GM12873 (cell line): Measurements from ENCODE around the gene SLC47A2.

Experiments used
- CTCF ChIP-seq: IDR thresholded peaks from 2 replicates; pipeline ENCODE4 v1.5.1; 2012; ENCODE audit warnings: low read depth, mild to moderate bottlenecking, moderate library complexity, low read length, control low read depth; ENCODE audit not compliant: insufficient read depth; ENCODE audit errors: missing control alignments

SLC47A2 gene

GRCh38 chr17:19717411-19717908, 1.1 kb upstream of the SLC47A2 start:
- no peak for TF ChIP-seq CTCF

DNA sequence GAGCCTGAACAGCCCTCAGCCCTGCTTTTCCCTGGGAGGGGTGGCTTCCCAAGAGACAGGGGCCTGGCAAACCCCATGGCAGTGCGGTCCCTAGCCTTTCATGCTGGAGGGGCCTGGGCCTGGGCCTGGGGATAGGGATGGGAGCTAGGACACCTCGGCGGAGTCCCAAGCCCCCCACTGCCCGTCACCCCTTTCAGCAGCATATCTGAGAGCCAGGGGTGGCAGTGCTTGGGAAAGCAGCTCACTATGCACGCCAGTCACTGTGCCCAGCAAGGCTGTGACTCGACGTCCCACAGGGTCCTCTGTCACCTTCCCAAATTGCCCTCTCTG, 612 bp upstream of the SLC47A2 start:
- no peak for TF ChIP-seq CTCF

DNA sequence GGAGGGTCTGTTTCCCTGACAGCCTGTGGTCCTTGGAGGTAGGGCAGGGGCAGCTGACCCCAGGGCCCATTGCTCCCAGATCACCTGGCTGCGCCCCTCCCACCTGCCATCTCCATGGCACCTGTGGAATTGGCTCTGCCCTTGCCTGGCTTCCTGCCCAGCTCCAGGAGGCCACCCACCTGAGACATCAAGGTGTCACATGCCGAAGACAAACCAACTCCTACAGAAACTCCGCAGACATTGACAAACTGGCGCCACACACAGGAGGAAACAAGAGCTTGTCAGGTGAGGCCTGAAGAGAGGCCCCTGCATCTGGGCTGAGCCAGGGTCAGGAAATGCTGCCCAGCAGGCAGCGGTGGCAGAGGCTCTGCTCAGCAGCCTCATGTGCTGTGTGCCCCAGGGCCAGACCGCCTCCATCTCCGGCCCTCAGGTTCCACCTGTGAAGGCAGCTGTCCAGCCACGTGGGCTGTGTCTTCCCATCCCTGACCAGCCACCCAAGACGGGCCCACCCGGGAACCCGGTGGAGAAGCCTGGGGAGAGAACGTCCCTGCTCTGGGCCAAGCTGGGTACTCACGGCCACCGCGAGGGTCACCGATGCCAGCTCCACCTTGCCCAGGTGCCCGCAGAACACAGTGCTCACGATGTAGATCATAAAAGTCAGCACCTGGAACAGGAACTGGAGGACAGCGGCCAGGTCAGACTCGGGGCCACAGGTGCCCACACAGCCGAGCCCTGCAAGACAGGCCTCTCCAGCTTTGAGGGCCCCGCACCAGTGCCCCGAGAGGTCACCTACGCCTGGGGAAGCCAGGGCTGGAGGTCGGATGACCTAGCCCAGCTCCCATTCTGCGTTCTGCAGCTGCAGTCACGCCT, 1.6 kb downstream of the SLC47A2 start:
- no peak for TF ChIP-seq CTCF

DNA sequence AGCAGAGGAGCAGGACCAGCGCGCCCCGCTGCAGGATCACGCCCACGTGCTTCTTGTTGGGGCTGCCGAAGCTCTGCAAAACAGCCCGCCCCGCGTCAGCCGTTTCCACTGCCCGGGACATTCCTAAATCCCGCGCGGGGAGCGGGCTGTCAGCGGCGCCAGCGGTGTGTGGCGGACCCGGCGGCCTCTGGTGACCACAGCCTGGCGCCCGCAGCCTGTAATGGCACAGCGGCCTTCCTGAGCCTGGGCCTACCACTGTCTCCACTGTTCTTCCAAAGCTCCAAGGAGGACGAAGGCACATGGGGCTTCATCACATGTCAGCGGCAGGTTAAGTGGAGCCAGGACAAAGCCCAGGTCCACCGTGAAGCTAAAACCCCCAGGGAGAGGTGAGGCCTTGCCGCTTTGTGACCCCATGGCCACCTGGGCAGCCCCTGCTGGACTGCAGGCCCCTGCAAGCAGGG, 2.5 kb downstream of the SLC47A2 start:
- TF ChIP-seq CTCF, result no peak

DNA sequence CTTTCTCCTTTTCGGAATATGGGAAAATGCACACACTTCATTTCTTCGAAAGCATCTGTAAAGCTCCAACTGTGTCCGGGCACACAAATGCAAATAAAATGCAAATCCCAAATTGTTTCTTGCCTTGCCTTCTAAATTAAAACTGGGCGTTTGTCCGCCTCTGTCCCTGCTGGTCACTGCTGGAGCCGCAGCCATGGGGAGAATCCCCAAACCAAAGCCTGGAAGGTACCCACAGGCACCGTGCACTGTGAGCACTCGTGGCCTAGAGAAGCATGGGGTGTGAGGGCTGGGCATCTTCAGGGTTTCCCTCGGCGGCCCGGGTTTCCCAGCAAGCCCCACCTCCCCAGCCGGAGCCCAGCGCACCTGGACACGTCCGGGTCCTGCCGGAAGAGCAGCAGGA, 2.9 kb downstream of the SLC47A2 start:
- peak; percentile 16 for TF ChIP-seq CTCF

- no peak for TF ChIP-seq CTCF
Measured at GRCh38 chr17:19712436-19713004, 3.9 kb downstream of the SLC47A2 start.

DNA sequence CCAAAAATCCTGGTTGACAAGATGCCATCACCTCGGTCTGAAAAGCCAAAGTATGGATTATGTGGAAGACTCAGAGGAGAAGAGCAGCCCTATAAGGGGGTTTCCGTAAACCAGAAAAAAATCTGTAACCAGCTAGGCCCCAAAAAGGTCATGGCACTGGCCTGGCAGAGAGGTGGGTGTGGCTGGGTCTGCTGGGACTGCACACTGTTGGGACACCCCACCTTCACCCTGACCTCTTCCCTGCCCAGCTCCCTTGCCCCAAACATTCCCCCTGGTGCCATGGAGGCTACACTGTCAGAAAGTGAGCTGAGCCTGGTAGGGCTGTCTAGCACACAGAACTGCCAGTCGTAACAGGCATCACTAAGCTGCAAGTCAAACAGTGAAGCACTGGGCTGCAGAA, 6.5 kb downstream of the SLC47A2 start:
- no peak for TF ChIP-seq CTCF
